GM18505 (cell line): Measurements from ENCODE around the gene INO80.
A peak's percentile ranks its signal among the peaks of the same experiment; 100 is the strongest.
"Not testable (repeated sequence)": the region's sequence is repeated elsewhere in the genome, so short reads cannot be mapped to it uniquely, and the experiment has no call there.

Experiments
- ATAC-seq: cut with Tn5 transposase; IDR thresholded peaks from one replicate; pipeline ENCODE4 v1.9.1; 2021; ENCODE audit not compliant: unreplicated experiment
- POLR2A ChIP-seq: IDR thresholded peaks from 4 replicates; pipeline ENCODE4 v1.6.1; 2011; ENCODE audit warnings: borderline replicate concordance; ENCODE audit not compliant: insufficient read depth, insufficient read length; ENCODE audit errors: extremely low read depth

Gene INO80

GRCh38 chr15:40956541-40956982, 159.5 kb downstream of the INO80 start:
- peak; percentile 6 for TF ChIP-seq POLR2A
- no peak for ATAC-seq

DNA sequence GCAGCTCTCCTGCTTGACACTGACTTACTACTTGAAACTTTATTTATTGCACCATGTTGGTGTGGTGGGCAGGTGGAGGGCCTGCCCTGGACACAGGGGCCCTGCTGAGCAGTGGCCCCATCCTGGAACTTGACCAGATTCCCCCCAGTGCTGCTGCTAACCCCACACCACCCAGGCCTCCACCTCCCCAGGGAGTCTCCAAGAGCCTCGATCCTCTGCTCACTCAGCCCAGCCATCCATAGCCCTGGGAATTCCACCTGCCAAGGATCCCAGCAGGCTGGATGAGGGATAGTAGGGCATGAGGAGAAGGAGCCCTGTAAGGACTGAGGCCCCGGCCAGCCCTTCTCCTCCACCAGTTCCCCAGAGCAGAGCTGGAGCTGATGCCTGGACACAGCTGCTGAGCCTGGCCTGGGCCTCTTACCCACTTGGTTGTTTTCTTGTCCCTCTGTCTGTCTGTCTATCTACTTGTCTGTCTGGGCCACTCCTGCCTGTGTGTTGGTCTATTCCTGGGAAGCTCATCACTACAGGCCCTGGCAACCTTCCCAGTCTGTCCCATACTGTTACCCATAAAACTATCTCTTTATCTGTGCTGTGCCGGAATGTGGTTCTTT, 160.0 kb downstream of the INO80 start:
- no peak for ATAC-seq
- no peak for TF ChIP-seq POLR2A

GRCh38 chr15:40955141-40955903, 160.8 kb downstream of the INO80 start:
- TF ChIP-seq POLR2A: no peak
- ATAC-seq: no peak

DNA sequence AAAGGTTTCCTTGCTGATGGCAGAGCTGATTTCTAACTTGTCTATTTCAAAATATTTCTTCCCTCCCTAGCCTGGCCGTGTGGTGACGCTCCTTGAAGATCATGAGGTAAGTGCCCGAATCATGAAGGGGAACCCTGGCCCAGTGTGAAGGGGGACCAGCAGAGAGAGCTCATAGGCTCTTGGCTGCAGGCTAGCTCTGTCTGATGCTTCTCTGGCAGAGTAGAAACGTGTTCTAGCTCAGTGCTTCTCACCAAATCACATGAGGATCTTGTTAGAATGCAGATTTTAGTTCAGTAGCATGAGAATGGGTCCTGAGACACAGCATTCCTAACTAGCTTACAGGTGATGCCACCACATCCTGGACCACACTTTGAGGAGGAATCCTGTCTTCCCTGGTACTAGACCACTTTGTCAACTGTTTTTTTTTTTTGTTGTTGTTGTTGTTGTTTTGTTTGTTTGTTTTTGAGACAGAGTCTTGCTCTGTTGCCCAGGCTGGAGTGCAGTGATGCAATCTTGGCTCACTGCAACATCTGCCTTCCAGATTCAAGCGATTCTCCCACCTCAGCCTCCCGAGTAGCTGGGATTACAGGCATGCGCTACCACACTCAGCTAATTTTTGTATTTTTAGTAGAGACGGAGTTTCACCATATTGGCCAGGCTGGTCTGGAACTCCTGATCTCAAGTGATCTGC, 161.8 kb downstream of the INO80 start:
- not testable (repeated sequence) for ATAC-seq

DNA sequence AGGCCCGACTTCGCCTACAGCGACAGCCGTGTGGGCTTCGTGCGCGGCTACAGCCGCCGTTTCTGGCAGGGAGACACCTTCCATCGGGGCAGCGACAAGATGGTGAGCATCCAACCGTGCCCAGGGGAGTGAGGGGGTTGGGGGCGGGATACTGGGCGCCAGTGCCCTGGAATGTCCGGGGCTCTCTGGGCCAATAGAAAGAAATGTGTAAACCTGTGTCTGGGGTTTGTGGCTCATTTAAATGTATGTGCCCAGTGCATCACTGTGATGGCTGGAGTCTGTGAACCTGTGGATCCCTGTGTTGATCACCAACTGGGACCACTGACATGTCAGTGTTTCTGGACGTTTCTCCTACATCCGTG, 162.4 kb downstream of the INO80 start:
- no peak for TF ChIP-seq POLR2A
- no peak for ATAC-seq

GRCh38 chr15:40952901-40953712, 163.0 kb downstream of the INO80 start, which contains the start of gene CHAC1:
Gene CHAC1, plus strand, starts transcription at chr15:40953471. Its CDS starts 113 bp downstream, at chr15:40953584.
- ATAC-seq: peak; percentile 86
- TF ChIP-seq POLR2A: peak; percentile 87

- TF ChIP-seq POLR2A: no peak
- ATAC-seq: no peak
Observed at GRCh38 chr15:40952301-40952900, 163.7 kb downstream of the INO80 start.

DNA sequence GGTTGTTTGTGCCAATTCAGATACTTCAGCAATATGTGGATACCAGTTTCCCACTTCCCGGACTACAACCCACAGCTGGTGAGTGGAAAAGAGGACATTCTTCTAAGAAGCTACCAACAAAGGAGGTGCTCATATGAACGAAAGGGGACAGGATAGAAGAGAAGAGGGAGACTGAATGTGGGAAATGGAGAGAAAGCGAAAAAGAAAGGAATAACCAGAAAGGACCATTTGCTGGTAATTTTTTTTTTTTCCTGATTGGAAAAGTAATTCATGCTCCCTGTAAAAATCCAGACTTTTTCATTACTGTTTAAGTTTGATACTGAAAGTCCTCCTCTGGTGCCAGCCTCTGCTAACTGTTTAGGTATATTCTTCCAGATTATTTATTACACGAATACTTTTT, 164.3 kb downstream of the INO80 start:
- no peak for TF ChIP-seq POLR2A
- no peak for ATAC-seq

GRCh38 chr15:40949756-40950207, 166.3 kb downstream of the INO80 start:
- ATAC-seq: no peak
- no peak for TF ChIP-seq POLR2A

DNA sequence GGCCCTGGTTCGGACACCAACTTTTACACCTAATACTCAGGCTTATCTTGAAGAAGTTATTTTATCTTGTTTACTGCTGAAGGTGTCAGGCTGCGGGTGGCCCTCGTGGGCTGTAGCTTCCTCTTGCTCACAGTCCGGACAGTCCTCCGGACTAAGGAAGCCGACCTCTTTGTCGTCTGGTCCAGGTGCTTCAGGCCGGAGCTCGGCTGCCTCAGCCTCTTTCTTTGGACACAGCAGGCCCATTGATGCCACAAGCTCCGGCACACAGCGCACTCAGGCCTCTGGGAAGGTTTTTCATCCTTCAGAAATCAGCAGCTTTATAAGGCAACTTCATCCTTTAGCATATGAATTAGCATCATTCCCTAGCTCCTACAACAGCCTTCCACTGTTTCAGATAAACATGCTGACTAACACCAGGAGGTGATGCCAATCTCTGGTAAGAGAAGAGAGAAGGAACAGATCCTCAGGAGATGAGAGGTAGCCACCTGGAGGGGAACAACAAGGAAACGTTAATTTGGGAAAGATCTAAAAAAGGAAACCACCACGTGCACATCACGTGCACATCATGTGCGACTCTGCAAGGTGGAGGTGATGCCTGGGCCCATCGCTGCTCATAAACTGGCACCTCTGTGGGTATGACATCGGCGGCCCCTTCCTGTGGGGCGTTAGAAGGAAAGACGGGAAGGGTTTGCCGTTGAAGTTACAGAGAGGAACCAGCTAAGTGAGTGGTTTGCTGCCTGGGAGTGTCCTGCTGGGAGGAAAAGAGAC, 167.2 kb downstream of the INO80 start:
- ATAC-seq: no peak
- no peak for TF ChIP-seq POLR2A

- TF ChIP-seq POLR2A: no peak
- no peak for ATAC-seq
Observed at GRCh38 chr15:40944510-40945296, 171.4 kb downstream of the INO80 start.
